ENCODE results near the gene SLC2A4RG. TPM values are rescaled to one million over a fixed set of nuclear protein-coding genes. Genes with fewer than 3 reads are reported as not detected.

The SLC2A4RG gene
- total and polyA plus RNA-seq, 2 of the 13 experiments (the other 11 are each of a cell fraction or from before 2014, with no cell fraction given) = 91.4 to 95.9 TPM

- TF ChIP-seq TEAD3 (CRISPR knock-in tag; optimal IDR thresholded peaks at IDR 0.05; ENCODE audit: borderline replicate concordance) (peak; percentile 86), HDAC6 (IDR thresholded peaks at IDR 0.05; ENCODE audit: low read depth, low read length) (no peak), RCOR2 (CRISPR knock-in tag; IDR thresholded peaks at IDR 0.05) (no peak), ZNF747 (CRISPR knock-in tag; IDR thresholded peaks at IDR 0.05; ENCODE audit: borderline replicate concordance) (peak; percentile 78), ZNF143 (CRISPR knock-in tag; IDR thresholded peaks at IDR 0.05) (peak; percentile 36; the same call in 1 of the 2 replicates), HNRNPLL (IDR thresholded peaks at IDR 0.05; ENCODE audit: low read depth, low read length, poor library complexity, severe bottlenecking) (peak; percentile 66), ZFY (CRISPR knock-in tag; IDR thresholded peaks at IDR 0.05) (peak; percentile 91), JUN (CRISPR knock-in tag; IDR thresholded peaks at IDR 0.05) (peak; percentile 86), ZNF615 (CRISPR knock-in tag; IDR thresholded peaks at IDR 0.05; ENCODE audit: borderline replicate concordance) (0 out of 2 replicates have a peak, but pooled peaks have one; percentile 84), ZNF333 (CRISPR knock-in tag; IDR thresholded peaks at IDR 0.05; ENCODE audit: borderline replicate concordance) (no peak; the same call in 1 of the 2 replicates), MZF1 (CRISPR knock-in tag; IDR thresholded peaks at IDR 0.05; ENCODE audit: borderline replicate concordance) (peak; percentile 96; the same call in 1 of the 2 replicates), FOSL1 (CRISPR knock-in tag; IDR thresholded peaks at IDR 0.05; ENCODE audit: borderline replicate concordance) (peak; percentile 30; the same call in 1 of the 2 replicates), CSRNP1 (CRISPR knock-in tag; IDR thresholded peaks at IDR 0.05) (peak; percentile 26; the same call in 1 of the 2 replicates), E2F1 (CRISPR knock-in tag; IDR thresholded peaks at IDR 0.05) (no peak; the same call in 1 of the 2 replicates), YEATS4 (CRISPR knock-in tag; IDR thresholded peaks at IDR 0.05; ENCODE audit: borderline replicate concordance) (peak; percentile 91; the same call in 1 of the 2 replicates), ZNF501 (CRISPR knock-in tag; IDR thresholded peaks at IDR 0.05) (peak; percentile 28; the same call in 1 of the 2 replicates), ZNF280B (CRISPR knock-in tag; IDR thresholded peaks at IDR 0.05; ENCODE audit: borderline replicate concordance) (peak; percentile 95), GFI1 (CRISPR knock-in tag; IDR thresholded peaks at IDR 0.05; ENCODE audit: borderline replicate concordance) (peak; percentile 76; the same call in 1 of the 2 replicates), ZBTB37 (CRISPR knock-in tag; IDR thresholded peaks at IDR 0.05) (peak; percentile 38; the same call in 1 of the 2 replicates), BORCS8-MEF2B (CRISPR knock-in tag; IDR thresholded peaks at IDR 0.05) (peak; percentile 98), PAX8 (CRISPR knock-in tag; IDR thresholded peaks at IDR 0.05; ENCODE audit: borderline replicate concordance) (peak; percentile 98; the same call in 1 of the 2 replicates), HNF4G (IDR thresholded peaks at IDR 0.05; ENCODE audit: borderline replicate concordance, low read depth, low read length) (peak; percentile 96), HNF4G (CRISPR knock-in tag; IDR thresholded peaks at IDR 0.05; ENCODE audit: borderline replicate concordance, low read depth) (peak; percentile 93), KLF6 (CRISPR knock-in tag; IDR thresholded peaks at IDR 0.05) (peak; percentile 90; the same call in 1 of the 2 replicates)
Observed at GRCh38 chr20:63737945-63738686, 1.5 kb upstream of the SLC2A4RG start (continued).

Data from HepG2 (cell line).